Omental fat pad (tissue), 4 donors: Measurements from ENCODE around the gene NIM1K. TPM values are rescaled to one million over a fixed set of nuclear protein-coding genes. Genes with fewer than 3 reads are reported as not detected.

ENCODE experiments used
- ATAC-seq: fragments of 150-250 bp; one replicate; pipeline ENCODE4 v1.9.1; 2016; ENCODE audit warnings: mild to moderate bottlenecking, moderate library complexity; ENCODE audit not compliant: low FRiP score
- DNase-seq: peaks from one replicate; pipeline ENCODE4 v3.0.0-alpha.2; 2019; ENCODE audit warnings: low spot score
- total RNA-seq, 4 donors: library from RNA; depleted of rRNA; stranded (reverse); fragments of >200 nt; gene quantifications; one replicate each; pipeline ENCODE4 v1.1.0, GENCODE V29; 2016
- TF ChIP-seq, protein P1 (sequence below), 3 donors: fragments of 450-650 bp; IDR thresholded peaks; one replicate each; pipeline ENCODE4 v1.5.1; 2016 to 2017; ENCODE audit warnings: antibody characterized with exemption in 3 of 3, mild to moderate bottlenecking in 3 of 3, moderate library complexity in 2 of 3

The NIM1K gene
- total RNA-seq, 4 donors from 2014 or later = 0.12 to 0.79 (median 0.19) TPM; not detected in 1

GRCh38 chr5:43288269-43288831, 96.3 kb downstream of the NIM1K start:
- DNase-seq (no peak), ATAC-seq (no peak)
- TF ChIP-seq, protein P1, sequence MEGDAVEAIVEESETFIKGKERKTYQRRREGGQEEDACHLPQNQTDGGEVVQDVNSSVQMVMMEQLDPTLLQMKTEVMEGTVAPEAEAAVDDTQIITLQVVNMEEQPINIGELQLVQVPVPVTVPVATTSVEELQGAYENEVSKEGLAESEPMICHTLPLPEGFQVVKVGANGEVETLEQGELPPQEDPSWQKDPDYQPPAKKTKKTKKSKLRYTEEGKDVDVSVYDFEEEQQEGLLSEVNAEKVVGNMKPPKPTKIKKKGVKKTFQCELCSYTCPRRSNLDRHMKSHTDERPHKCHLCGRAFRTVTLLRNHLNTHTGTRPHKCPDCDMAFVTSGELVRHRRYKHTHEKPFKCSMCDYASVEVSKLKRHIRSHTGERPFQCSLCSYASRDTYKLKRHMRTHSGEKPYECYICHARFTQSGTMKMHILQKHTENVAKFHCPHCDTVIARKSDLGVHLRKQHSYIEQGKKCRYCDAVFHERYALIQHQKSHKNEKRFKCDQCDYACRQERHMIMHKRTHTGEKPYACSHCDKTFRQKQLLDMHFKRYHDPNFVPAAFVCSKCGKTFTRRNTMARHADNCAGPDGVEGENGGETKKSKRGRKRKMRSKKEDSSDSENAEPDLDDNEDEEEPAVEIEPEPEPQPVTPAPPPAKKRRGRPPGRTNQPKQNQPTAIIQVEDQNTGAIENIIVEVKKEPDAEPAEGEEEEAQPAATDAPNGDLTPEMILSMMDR (IDR thresholded peaks at IDR 0.05) = no peak

- ATAC-seq = no peak
- TF ChIP-seq, protein P1 (IDR thresholded peaks at IDR 0.05) = no peak
- DNase-seq = no peak
These were observed 98.7 kb downstream of the NIM1K start for GRCh38 chr5:43290726-43291125.

DNA sequence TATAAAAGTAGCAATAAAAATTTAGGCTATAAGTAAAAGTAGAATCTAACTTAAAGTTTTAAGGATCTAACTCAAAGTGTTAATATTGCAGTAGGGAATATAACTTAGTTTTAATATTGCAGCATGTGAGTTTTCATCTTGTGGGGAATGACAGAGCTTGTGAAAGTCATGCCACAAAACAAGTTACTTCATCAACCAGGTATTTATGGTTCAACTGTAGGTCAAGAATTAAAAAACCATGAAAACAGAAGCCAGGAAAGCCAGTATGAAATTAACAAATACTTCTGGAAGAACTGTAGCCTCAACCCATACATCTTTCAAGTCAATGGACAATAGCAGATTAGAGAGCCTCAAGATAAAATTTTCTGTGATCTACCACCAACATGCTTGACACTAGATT, 102.2 kb downstream of the NIM1K start:
- no peak for DNase-seq
- TF ChIP-seq, protein P1 (IDR thresholded peaks at IDR 0.05) = no peak
- ATAC-seq = no peak

DNA sequence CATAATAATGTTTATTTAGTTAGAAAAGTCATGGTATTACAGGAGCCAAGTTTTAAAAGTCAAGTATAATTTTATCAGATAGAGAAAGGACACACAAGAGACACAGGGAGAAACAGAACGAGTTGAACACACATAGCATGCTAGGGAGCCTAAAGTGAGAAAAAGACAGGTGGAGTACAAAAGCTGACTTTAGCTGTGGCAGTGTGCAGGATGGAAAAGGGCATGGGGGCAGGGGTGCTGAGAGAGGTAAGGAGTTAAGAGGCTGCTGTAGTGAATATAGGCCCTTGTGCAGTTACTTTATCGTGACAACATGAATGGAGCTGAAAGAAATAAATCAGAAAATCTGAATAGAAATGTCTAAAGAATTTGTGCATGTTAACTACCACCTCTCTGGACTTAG, 103.2 kb downstream of the NIM1K start:
- ATAC-seq (no peak), DNase-seq (no peak)
- TF ChIP-seq, protein P1 (IDR thresholded peaks at IDR 0.05) = no peak

DNA sequence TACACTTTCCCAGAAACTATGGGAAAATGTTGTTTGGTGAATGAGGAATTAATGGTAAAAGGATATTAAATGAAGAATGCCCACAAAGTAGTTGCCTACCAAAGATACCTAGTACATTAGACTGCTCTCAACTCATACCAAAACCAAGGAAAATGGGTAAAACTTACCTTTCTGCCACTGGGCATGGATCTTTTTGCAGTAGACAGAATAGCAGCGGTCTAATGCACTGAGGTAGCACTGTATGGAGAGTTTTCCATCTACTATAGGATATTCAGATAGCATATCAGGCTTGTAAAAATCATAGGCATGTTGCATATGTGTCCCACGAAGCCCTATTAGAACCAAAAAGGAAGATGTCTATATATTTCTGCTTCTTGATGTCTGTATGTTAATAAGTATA, 104.8 kb downstream of the NIM1K start:
- no peak for DNase-seq
- TF ChIP-seq, protein P1 (IDR thresholded peaks at IDR 0.05) = no peak
- no peak for ATAC-seq

DNA sequence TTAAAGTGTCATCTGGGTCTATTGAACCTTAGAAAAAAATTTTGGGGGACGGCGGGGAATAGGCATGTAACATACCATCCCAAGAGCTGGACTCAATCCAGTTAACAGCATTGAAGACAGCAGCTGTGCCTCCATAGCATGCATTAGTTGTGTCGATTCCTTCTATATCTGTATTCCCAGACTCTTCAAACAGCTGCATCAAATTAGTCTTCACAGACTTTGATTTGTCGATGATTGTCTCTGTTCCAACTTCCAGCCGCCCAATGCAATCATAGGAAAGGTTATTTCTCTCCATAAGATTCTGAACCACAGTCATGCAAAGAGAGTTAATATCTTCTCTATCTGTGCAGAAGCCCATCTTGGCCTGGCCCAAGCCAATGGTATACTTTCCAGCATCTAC, 106.4 kb downstream of the NIM1K start:
- ATAC-seq (no peak), DNase-seq (no peak)
- TF ChIP-seq, protein P1 (IDR thresholded peaks at IDR 0.05) = no peak

- TF ChIP-seq, protein P1 (IDR thresholded peaks at IDR 0.05) = no peak
- DNase-seq = no peak
- ATAC-seq = no peak
These were observed 108.1 kb downstream of the NIM1K start for GRCh38 chr5:43300112-43300511.
